Adrenal gland (tissue), 12 donors: ENCODE results near the gene PSMD7. TPM values are rescaled to one million over a fixed set of nuclear protein-coding genes. Genes with fewer than 3 reads are reported as not detected.
A peak's percentile ranks its signal among the peaks of the same experiment; 100 is the strongest.

Experiments used
- DNase-seq, 7 donors: peaks; one replicate each; pipeline ENCODE4 v3.0.0-alpha.2; 2019 to 2020
- H3K27ac ChIP-seq, 5 donors: fragments of 200-600 bp; sonication (generic) in 4 of 5; 1 replicate in 3 of 5; 2 replicates in 2 of 5; pipeline versions ENCODE4 v1.5.1 to v1.8.0; 2016 to 2020; ENCODE audit warnings: mild to moderate bottlenecking in 1 of 5
- H3K27me3 ChIP-seq: fragments of 200-600 bp; 2 replicates; pipeline ENCODE4 v1.8.0; 2021
- H3K36me3 ChIP-seq, 2 donors: fragments of 200-600 bp; replicated peaks in 1 of 2; 1 replicate in 1 of 2; 2 replicates in 1 of 2; pipeline versions ENCODE4 v1.5.1 to v1.8.0; 2018 to 2022
- H3K4me1 ChIP-seq, 2 donors: fragments of 200-600 bp; replicated peaks in 1 of 2; 1 replicate in 1 of 2; 2 replicates in 1 of 2; pipeline versions ENCODE4 v1.5.1 to v1.8.0; 2018 to 2021
- H3K4me3 ChIP-seq, 4 donors: fragments of 200-600 bp; sonication (generic) in 3 of 4; one replicate each; pipeline ENCODE4 v1.5.1; 2016 to 2018
- H3K9me3 ChIP-seq, 3 donors: fragments of 200-600 bp; sonication (generic) in 1 of 3; replicated peaks in 1 of 3; 1 replicate in 2 of 3; 2 replicates in 1 of 3; pipeline versions ENCODE4 v1.5.1 to v1.8.0; 2016 to 2021
- POLR2A ChIP-seq, 2 donors: fragments of 450-650 bp; IDR thresholded peaks; one replicate each; pipeline ENCODE4 v1.6.1; 2017; ENCODE audit warnings: antibody characterized with exemption in 2 of 2, mild to moderate bottlenecking in 2 of 2, moderate library complexity in 1 of 2
- WGBS, 4 donors: extraction: QIAGEN DNeasy Blood & Tissue Kit in 2 of 4; methylation state at CpG; one replicate each; pipeline versions ENCODE4 v1.1.5 to v1.1.7; 2013 to 2017; 5-methylcytosine and 5-hydroxymethylcytosine counted together
- intact Hi-C, 2 donors: fragments of 100-400 bp; cut with DNase I; formaldehyde crosslinking; loops; one replicate each; pipeline versions ENCODE4 v1.14.1 to v1.15.0; 2022 to 2023
- polyA plus RNA-seq, 3 donors: library from polyadenylated mRNA; stranded (reverse); fragments of 200-250 nt in 2 of 3; fragments of 350-450 nt in 1 of 3; fragmentation: Illumina TruSeq in 1 of 3; extraction: RNeasy Lipid Tissue Mini Kit (QIAGEN cat#74804) in 1 of 3; gene quantifications; one replicate each; pipeline ENCODE4 v1.2.3, GENCODE V29; 2013 to 2014
- total RNA-seq, 9 donors: library from RNA; depleted of rRNA in 4 of 9; stranded (reverse); fragments of >200 nt in 4 of 9; fragments of 120-200 nt in 1 of 9; fragmentation: NEBNext Ultra II Directional in 1 of 9; extraction: Animal tissue kit (Norgen Biotek cat#: 25700) in 1 of 9; gene quantifications; one replicate each; pipeline versions ENCODE4 v1.1.0 to v1.2.4, GENCODE V29; 2013 to 2023
- TF ChIP-seq, protein P1 (sequence below), 6 experiments: fragments of 450-650 bp in 4 of 6; fragments of 200-600 bp in 2 of 6; sonication (generic) in 1 of 6; IDR thresholded peaks; 1 replicate in 5 of 6; 2 replicates in 1 of 6; pipeline versions ENCODE4 v1.5.1 to v1.8.0; 2016 to 2021; ENCODE audit warnings: antibody characterized with exemption in 6 of 6, mild to moderate bottlenecking in 2 of 6, moderate library complexity in 1 of 6
- donor health status: healthy with polysubstance abuse.
- donor health status: Bipolar disorder and iron deficiency.
- donor health status: DM: yes; HTN: yes; CAD: no.
- donor health status: DM: no; HTN: no; CAD: no.
- donor health status: DM: no; HTN: no; CAD: no.
- donor health status: DM: yes; HTN: yes; CAD: no.

The PSMD7 gene
- total and polyA plus RNA-seq, 12 donors, result 52.1 to 233 (median 89.4) TPM

DNA sequence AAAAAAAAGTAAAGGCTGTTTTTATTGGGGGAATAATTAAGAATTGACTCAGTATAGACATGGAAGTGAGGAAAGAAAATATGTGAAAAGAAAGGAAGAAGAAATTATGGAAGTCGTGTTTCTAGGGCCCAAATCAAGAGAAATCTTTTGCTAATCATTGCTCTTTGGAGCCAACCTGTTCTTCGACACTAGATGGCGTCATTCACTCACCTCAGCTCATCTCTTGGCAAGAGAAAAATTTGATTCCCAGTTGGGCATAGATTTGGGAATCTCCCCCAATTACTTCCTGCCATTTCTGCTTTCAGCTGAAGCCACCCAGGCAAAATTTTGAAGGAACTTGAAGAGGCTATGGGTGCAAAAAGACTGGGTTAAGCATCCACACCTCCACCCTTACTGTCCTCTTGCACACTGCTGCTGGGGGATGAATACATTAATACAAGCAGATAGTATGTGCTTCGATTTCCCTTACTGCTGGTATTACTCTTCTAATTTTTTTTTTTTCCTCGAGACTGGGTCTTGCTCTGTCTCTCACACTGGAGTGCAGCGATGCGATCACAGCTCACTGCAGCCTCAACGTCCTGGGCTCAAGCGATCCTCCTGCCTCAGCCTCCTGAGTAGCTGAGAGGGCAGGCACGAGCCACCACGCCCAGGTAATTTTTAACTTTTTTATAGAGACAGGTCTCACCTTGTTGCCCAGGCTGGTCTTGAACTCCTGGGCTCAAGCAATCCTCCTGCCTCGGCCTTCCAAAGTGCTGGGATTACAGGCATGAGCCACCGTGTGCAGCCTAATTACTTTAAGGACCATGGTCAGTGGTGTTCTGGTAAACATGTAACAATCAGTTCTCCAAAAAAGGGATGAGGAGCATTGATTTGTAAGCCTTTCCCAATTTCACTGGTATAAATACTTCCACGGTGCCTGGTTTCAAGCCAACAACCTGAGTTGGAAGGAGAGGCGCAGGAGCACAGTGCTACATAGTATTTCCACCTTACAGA is 13.5 kb downstream of the PSMD7 start:
- no peak overlapping the region for H3K4me3 ChIP-seq
- H3K27me3 ChIP-seq, result no peaks in the 10 kb centered on the region
- no peaks in the 10 kb centered on the region for H3K4me1 ChIP-seq
- DNase-seq, result peak in 5 of 7 donors; percentile 42 to 61 (median 49)
- no peak overlapping the region for H3K27ac ChIP-seq
- TF ChIP-seq, protein P1, sequence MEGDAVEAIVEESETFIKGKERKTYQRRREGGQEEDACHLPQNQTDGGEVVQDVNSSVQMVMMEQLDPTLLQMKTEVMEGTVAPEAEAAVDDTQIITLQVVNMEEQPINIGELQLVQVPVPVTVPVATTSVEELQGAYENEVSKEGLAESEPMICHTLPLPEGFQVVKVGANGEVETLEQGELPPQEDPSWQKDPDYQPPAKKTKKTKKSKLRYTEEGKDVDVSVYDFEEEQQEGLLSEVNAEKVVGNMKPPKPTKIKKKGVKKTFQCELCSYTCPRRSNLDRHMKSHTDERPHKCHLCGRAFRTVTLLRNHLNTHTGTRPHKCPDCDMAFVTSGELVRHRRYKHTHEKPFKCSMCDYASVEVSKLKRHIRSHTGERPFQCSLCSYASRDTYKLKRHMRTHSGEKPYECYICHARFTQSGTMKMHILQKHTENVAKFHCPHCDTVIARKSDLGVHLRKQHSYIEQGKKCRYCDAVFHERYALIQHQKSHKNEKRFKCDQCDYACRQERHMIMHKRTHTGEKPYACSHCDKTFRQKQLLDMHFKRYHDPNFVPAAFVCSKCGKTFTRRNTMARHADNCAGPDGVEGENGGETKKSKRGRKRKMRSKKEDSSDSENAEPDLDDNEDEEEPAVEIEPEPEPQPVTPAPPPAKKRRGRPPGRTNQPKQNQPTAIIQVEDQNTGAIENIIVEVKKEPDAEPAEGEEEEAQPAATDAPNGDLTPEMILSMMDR (IDR thresholded peaks at IDR 0.05), result peak; percentile 40 to 84 (median 78)
- no peak for TF ChIP-seq POLR2A (IDR thresholded peaks at IDR 0.05)
- intact Hi-C loops, result no loop called here
- no peaks in the 10 kb centered on the region for H3K9me3 ChIP-seq
- H3K36me3 ChIP-seq, result peaks cover 0 to 20% of the 10 kb centered on the region in 2 donors
- WGBS, 4 donors, result 67 to 69% (median 67%) methylated on average over 15 of the region's 15 CpGs

DNA sequence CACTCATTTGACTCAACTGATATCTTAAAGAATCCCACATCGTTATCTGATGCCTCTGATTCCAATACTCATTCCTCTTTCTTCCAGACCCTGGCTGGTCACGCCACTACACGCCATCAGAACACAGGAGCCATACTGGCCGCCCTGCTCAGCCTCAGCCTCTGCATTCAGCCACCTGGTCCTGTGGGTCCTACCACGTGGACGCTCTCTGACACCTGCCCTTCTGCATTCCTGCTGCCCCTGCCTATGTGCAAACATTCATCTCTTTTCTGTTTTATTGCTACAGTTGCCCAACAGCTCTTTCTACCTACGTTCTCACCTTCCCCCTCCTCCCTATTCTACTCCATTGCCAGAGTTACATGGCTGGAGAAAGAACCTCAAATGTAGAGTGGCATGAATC is 18.4 kb downstream of the PSMD7 start:
- 90 to 94% (median 92%) methylated on average over 7 of the region's 7 CpGs for WGBS, 4 donors
- no peaks in the 10 kb centered on the region for H3K36me3 ChIP-seq

DNA sequence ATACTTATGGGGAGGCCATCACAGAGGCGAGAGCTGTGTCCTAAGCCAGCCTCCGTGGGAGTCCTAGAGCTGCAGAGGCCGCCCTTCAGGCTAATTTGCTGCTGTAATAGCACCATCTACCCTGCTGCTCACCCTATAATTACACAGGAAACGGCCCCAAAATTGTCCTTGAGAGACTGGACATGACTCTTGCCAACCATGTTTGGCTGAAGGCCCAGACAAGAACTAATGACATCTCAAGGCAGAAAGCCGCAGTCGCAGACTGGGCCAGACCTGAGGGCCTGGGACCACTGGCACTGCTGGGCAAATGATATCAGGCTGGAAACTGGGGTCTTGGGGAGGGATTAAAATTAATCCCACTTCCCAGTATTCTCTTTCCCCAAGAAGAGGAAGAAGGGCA is 24.1 kb downstream of the PSMD7 start:
- Histone ChIP-seq H3K27ac (peak overlapping the region; percentile 30 to 90 (median 70)), H3K4me3 (no peak overlapping the region), H3K9me3 (no peaks in the 10 kb centered on the region), H3K27me3 (no peaks in the 10 kb centered on the region), H3K36me3 (peaks cover 0 to 7% of the 10 kb centered on the region in 2 donors), H3K4me1 (peaks cover 26 to 30% of the 10 kb centered on the region in 2 donors)
- 33 to 61% (median 35%) methylated on average over 6 of the region's 6 CpGs for WGBS, 4 donors
- DNase-seq, result peak; percentile 82 to 93 (median 88)
- peak in 1 of 2 donors; percentile 21 for TF ChIP-seq POLR2A (IDR thresholded peaks at IDR 0.05)
- TF ChIP-seq, protein P1 (IDR thresholded peaks at IDR 0.05), result no peak
- intact Hi-C loops, result no loop called here

More for the DNA sequence above, 18.4 kb downstream of the PSMD7 start:
- H3K4me1 ChIP-seq, result no peaks in the 10 kb centered on the region
- H3K9me3 ChIP-seq, result no peaks in the 10 kb centered on the region
- H3K27me3 ChIP-seq, result no peaks in the 10 kb centered on the region
- no peak overlapping the region for H3K27ac ChIP-seq
- no peak for DNase-seq
- H3K4me3 ChIP-seq, result no peak overlapping the region
- no peak for TF ChIP-seq POLR2A (IDR thresholded peaks at IDR 0.05)
- TF ChIP-seq, protein P1 (IDR thresholded peaks at IDR 0.05), result no peak
- intact Hi-C loops, result no loop called here

DNA sequence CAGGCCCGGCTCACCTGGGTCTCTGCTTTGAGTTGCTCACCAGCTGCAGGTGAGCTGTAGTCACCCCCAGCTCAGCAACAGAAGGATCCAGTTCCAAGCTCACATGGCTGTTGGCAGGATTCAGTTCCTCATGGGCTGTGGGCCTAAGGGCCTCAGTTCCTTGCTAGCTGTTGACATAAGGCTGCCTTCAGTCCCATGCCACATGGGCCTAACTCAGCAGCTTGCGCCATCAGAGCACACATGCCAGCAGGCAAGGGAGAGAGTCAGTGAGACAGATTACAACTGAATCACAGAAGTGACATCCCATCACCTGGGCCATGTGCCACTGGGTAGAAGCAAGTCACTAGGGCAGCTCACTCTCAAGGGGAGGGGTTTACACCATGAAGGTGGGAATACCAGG is 24.7 kb downstream of the PSMD7 start:
- H3K4me3 ChIP-seq, result no peak overlapping the region
- no peaks in the 10 kb centered on the region for H3K9me3 ChIP-seq
- intact Hi-C loops, result no loop called here
- 43 to 75% (median 60%) methylated on average over 1 to 2 of the region's 2 CpGs for WGBS, 4 donors
- peak overlapping the region; percentile 30 to 90 (median 70) for H3K27ac ChIP-seq
- H3K4me1 ChIP-seq, result peaks cover 26 to 30% of the 10 kb centered on the region in 2 donors
- peaks cover 0 to 13% of the 10 kb centered on the region in 2 donors for H3K36me3 ChIP-seq
- no peaks in the 10 kb centered on the region for H3K27me3 ChIP-seq
- no peak for TF ChIP-seq POLR2A (IDR thresholded peaks at IDR 0.05)
- TF ChIP-seq, protein P1 (IDR thresholded peaks at IDR 0.05), result no peak
- DNase-seq, result peak; percentile 45 to 84 (median 81)
